Uterus (tissue), 4 donors: ENCODE data around the gene GNMT. TPM values are rescaled to one million over a fixed set of nuclear protein-coding genes. Genes with fewer than 3 reads are reported as not detected.

Source experiments
- DNase-seq, 2 donors: peaks; one replicate each; pipeline ENCODE4 v3.0.0-alpha.2; 2019 to 2020
- H3K27ac ChIP-seq, 2 donors: fragments of 200-600 bp; sonication (generic); 1 replicate in 1 of 2; 2 replicates in 1 of 2; pipeline ENCODE4 v1.5.1; 2016 to 2018
- H3K27me3 ChIP-seq, 2 donors: fragments of 200-600 bp; sonication (generic); one replicate each; pipeline ENCODE4 v1.5.1; 2018 to 2019; ENCODE audit warnings: control low read depth in 1 of 2
- H3K36me3 ChIP-seq, 2 donors: fragments of 200-600 bp; sonication (generic); one replicate each; pipeline ENCODE4 v1.5.1; 2019; ENCODE audit warnings: control low read depth in 1 of 2
- H3K4me1 ChIP-seq, 2 donors: fragments of 200-600 bp; sonication (generic); one replicate each; pipeline ENCODE4 v1.5.1; 2018 to 2019; ENCODE audit warnings: control low read depth in 1 of 2
- H3K4me3 ChIP-seq, 2 donors: fragments of 200-600 bp; sonication (generic); 1 replicate in 1 of 2; 2 replicates in 1 of 2; pipeline ENCODE4 v1.5.1; 2018 to 2019; ENCODE audit warnings: mild to moderate bottlenecking in 1 of 2
- H3K9me3 ChIP-seq, 2 donors: fragments of 200-600 bp; sonication (generic); one replicate each; pipeline ENCODE4 v1.5.1; 2019; ENCODE audit warnings: control low read depth in 1 of 2
- POLR2A ChIP-seq, 2 donors: fragments of 450-650 bp; IDR thresholded peaks; one replicate each; pipeline ENCODE4 v1.6.1; 2016; ENCODE audit warnings: antibody characterized with exemption in 2 of 2, mild to moderate bottlenecking in 1 of 2, moderate library complexity in 1 of 2
- intact Hi-C: fragments of 100-400 bp; cut with DNase I; formaldehyde crosslinking; loops from one replicate; pipeline ENCODE4 v1.15.1; 2023; ENCODE audit warnings: low total_unique reads
- total RNA-seq, 4 donors: library from RNA; depleted of rRNA in 3 of 4; stranded (reverse); fragments of >200 nt in 3 of 4; gene quantifications; one replicate each; pipeline versions ENCODE4 v1.1.0 to v1.2.4, GENCODE V29; 2014 to 2023
- TF ChIP-seq, protein P1 (sequence below), 4 experiments: fragments of 200-600 bp in 2 of 4; fragments of 450-650 bp in 2 of 4; sonication (generic) in 2 of 4; IDR thresholded peaks; one replicate each; pipeline ENCODE4 v1.5.1; 2016 to 2019; ENCODE audit warnings: antibody characterized with exemption in 4 of 4, mild to moderate bottlenecking in 2 of 4, moderate library complexity in 1 of 4
- donor health status: DM: yes; HTN: yes; CAD: no.

GNMT gene
- total RNA-seq, 4 donors from 2014 or later: 1.7 TPM; not detected in 3

DNA sequence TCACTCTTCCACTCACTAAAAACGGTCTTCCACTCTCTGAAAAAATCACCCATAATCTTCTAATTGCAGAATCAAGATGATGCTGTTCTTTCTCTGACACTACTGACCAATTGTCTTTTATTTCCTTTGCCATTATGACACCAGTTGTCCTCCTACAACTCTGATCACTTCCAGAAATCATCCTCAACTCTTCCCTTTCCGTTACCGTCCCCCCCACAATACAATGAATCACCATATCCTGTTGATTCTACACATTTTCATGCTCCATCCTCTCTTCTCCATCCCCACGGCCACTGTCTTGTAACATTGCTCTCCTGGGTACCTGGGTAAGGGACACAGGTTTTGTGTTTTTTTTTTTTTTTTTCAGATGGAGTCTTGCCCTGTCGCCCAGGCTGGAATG, 21.3 kb downstream of the GNMT start:
- intact Hi-C loops: loop anchor here (10.0 kb wide), 1 partner anchor 57 kb away; the partner anchor contains the start of gene CNPY3
- no peak overlapping the region for H3K4me3 ChIP-seq
- H3K36me3 ChIP-seq: no peaks in the 10 kb centered on the region
- DNase-seq: no peak
- H3K9me3 ChIP-seq: no peaks in the 10 kb centered on the region
- TF ChIP-seq, protein P1, sequence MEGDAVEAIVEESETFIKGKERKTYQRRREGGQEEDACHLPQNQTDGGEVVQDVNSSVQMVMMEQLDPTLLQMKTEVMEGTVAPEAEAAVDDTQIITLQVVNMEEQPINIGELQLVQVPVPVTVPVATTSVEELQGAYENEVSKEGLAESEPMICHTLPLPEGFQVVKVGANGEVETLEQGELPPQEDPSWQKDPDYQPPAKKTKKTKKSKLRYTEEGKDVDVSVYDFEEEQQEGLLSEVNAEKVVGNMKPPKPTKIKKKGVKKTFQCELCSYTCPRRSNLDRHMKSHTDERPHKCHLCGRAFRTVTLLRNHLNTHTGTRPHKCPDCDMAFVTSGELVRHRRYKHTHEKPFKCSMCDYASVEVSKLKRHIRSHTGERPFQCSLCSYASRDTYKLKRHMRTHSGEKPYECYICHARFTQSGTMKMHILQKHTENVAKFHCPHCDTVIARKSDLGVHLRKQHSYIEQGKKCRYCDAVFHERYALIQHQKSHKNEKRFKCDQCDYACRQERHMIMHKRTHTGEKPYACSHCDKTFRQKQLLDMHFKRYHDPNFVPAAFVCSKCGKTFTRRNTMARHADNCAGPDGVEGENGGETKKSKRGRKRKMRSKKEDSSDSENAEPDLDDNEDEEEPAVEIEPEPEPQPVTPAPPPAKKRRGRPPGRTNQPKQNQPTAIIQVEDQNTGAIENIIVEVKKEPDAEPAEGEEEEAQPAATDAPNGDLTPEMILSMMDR (IDR thresholded peaks at IDR 0.05): no peak
- TF ChIP-seq POLR2A (IDR thresholded peaks at IDR 0.05): no peak
- peaks cover 0 to 19% of the 10 kb centered on the region in 2 donors for H3K4me1 ChIP-seq
- H3K27ac ChIP-seq: no peak overlapping the region
- no peaks in the 10 kb centered on the region for H3K27me3 ChIP-seq

DNA sequence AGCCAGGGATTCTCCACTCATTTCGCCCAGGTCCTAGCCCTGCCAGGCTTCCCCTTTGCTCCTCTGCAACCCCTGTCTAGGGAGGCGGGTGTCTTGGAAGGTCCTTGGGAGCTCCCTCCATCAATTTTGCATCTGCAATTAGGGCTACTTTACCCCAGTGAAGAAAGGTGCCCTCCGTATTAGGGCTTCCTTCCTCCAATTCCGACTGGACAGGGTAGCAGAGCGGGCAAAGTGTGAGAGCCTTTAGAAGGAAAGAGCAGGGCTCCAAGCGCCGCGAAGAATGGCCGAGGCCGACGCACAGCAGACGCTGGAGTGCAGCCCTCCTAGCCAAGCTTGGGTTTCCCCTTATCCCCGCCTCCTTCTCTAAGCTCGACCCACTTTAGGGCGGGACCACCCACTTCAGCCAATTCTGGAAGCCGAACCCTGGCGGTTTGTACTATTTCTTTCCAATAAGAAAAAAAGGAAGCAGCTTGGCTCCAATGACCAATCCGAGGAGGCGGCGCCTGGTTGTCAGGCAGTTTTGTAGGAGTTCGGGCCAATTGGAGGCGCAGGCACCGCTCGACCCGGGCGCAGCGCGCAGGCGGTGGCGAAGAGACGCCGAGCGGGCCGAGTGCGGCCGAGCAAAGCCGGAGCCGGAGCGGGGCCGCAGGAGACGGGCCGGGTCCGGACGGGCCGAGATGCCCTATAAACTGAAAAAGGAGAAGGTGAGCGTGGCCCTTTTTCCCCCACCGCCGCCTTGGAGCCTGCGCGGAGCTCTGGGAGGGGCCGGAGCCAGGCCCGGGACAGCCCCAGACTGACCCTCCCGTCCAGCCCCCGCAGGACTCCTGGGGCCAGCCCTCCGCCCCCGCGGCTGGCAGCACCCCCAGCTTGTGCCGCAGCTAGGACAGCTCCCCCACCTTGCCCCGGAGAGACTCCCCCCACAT, 23.7 kb downstream of the GNMT start, which contains the start of gene PPP2R5D:
TSS of gene PPP2R5D (plus strand) at position 570 of the 923 bp plus-strand sequence. CDS start at position 678, 108 bp downstream.
- Histone ChIP-seq H3K27me3 (no peaks in the 10 kb centered on the region), H3K36me3 (no peaks in the 10 kb centered on the region), H3K9me3 (no peaks in the 10 kb centered on the region), H3K4me3 (peak within 1 kb of the TSS; percentile 72 to 87), H3K4me1 (peaks cover 0 to 13% of the 10 kb centered on the region in 2 donors), H3K27ac (peak within 1 kb of the TSS; percentile 79 to 91)
- peak; percentile 98 for DNase-seq
- TF ChIP-seq POLR2A (IDR thresholded peaks at IDR 0.05): peak; percentile 74 to 95
- TF ChIP-seq, protein P1 (IDR thresholded peaks at IDR 0.05): peak in 2 of 4 experiments; percentile 21 to 26
- intact Hi-C loops: loop anchor here (10.0 kb wide), 1 partner anchor 59 kb away; the partner anchor contains the start of gene CNPY3

DNA sequence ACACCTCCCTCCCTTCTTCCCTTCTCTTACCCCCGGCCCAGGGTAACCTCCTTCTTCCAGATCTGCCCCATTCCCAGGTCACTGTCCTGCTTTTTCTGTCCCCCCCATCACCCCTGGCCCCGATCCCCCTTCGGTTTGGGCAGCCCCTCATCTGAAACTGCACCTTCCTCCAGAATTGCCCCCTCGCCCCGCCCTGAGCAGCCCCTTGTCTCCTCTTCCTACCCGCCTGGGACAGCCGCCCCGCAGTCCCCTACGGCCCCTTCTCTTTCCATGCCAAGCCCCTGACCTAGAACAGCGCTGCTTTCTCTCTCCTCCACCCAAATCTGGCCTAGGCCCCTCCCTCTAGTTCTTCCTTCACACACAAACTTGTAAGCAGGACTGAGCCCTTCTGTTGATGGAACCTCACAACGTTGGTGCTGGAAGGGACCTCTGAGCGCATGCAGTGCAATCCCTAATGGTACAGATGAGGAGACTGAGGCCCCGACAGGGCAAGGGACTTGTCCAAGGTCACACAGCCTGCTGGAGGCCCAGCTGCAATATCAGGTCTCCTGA, 24.4 kb downstream of the GNMT start:
- DNase-seq: no peak
- Histone ChIP-seq H3K27ac (peak overlapping the region; percentile 79 to 91), H3K27me3 (no peaks in the 10 kb centered on the region), H3K36me3 (no peaks in the 10 kb centered on the region), H3K9me3 (no peaks in the 10 kb centered on the region), H3K4me3 (peak overlapping the region; percentile 72 to 87), H3K4me1 (peaks cover 0 to 13% of the 10 kb centered on the region in 2 donors)
- intact Hi-C loops: loop anchor here (10.0 kb wide), 1 partner anchor 60 kb away; the partner anchor contains the start of gene CNPY3
- TF ChIP-seq, protein P1 (IDR thresholded peaks at IDR 0.05): no peak
- no peak for TF ChIP-seq POLR2A (IDR thresholded peaks at IDR 0.05)

DNA sequence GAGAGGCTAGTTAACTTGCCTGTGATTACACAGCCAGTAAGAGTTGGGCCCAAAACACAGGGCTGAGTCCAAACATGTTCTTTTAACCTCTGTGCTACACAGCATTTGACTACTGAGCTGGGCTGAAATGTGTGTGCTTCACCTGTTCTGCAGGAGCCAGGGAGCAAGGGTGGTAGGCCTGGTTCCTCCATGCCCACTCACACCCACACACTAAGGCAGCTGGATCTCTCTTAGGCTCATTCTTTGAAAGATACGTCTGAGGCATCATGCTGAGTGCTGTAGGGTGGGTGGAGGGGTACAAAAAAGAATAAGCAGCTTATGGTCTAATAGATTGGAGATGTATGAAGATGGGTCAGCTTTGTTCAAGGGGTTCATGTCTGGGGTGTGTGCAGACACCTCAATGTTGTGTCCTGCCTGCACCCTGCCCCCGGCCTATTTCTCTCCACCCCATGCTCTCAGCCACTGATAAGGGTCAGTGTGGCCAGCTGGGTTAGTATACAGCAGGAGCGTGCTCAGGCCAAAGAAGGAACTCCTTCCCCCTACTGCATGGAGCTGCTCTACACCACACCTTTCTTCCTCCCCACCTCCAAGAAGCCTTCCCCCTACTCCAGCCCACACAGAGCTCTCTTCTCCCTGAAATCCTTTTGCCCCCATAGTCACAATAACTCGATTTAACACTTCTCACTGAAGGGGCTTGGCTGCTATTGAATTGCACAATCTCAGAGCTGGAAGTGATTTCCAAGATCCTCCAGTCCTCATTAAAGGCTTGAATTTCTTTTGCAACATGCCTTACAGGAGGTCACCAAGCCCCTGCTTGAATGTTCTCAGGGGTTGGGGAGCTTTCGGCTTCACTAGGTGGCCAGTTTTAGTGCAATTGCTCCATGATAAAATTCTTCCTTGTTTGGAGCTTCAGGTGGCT, 27.2 kb downstream of the GNMT start:
- Histone ChIP-seq H3K4me1 (peaks cover 0 to 13% of the 10 kb centered on the region in 2 donors), H3K4me3 (no peak overlapping the region)
- intact Hi-C loops: loop anchor here (10.0 kb wide), 1 partner anchor 63 kb away; the partner anchor contains the start of gene CNPY3

More for the DNA sequence above, 27.2 kb downstream of the GNMT start:
- no peak for DNase-seq
- Histone ChIP-seq H3K9me3 (no peaks in the 10 kb centered on the region), H3K36me3 (no peaks in the 10 kb centered on the region), H3K27ac (no peak overlapping the region), H3K27me3 (no peaks in the 10 kb centered on the region)
- TF ChIP-seq POLR2A (IDR thresholded peaks at IDR 0.05): no peak
- TF ChIP-seq, protein P1 (IDR thresholded peaks at IDR 0.05): no peak
